NB4 (cell line): ENCODE measurements around the gene CKB.

Experiments used
- TF ChIP-seq, protein P1 (sequence below): IDR thresholded peaks from one replicate; pipeline ENCODE4 v1.5.1; 2012; ENCODE audit warnings: low read depth, low read length
- TF ChIP-seq, protein P2 (sequence below): IDR thresholded peaks from 2 replicates; pipeline ENCODE4 v1.6.1; 2011; ENCODE audit warnings: low read depth, low read length

DNA sequence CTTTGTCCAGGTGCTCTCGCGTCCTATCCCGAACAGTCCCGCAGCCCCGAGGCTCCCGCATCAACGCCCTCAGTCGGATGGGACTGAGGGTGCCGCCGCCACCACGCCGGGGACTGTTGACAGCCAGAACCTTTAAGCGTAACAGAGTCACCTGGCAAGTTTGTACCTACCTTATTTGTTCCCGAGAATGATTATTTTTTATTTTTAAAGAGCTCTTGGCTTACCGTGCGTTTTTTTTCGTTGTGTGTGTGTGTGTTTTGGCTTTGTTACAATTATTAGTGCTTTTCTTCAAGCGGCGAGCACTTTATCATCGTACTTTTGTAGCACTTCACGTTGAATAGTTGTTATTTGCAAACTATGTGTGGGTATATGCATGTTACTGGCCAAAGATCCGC lies 40.6 kb upstream of the CKB start:
- TF ChIP-seq, protein P1, sequence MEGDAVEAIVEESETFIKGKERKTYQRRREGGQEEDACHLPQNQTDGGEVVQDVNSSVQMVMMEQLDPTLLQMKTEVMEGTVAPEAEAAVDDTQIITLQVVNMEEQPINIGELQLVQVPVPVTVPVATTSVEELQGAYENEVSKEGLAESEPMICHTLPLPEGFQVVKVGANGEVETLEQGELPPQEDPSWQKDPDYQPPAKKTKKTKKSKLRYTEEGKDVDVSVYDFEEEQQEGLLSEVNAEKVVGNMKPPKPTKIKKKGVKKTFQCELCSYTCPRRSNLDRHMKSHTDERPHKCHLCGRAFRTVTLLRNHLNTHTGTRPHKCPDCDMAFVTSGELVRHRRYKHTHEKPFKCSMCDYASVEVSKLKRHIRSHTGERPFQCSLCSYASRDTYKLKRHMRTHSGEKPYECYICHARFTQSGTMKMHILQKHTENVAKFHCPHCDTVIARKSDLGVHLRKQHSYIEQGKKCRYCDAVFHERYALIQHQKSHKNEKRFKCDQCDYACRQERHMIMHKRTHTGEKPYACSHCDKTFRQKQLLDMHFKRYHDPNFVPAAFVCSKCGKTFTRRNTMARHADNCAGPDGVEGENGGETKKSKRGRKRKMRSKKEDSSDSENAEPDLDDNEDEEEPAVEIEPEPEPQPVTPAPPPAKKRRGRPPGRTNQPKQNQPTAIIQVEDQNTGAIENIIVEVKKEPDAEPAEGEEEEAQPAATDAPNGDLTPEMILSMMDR = no peak
- TF ChIP-seq, protein P2, sequence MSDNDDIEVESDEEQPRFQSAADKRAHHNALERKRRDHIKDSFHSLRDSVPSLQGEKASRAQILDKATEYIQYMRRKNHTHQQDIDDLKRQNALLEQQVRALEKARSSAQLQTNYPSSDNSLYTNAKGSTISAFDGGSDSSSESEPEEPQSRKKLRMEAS = no peak
